ENCODE data around the gene PPP2R2C.

DNA sequence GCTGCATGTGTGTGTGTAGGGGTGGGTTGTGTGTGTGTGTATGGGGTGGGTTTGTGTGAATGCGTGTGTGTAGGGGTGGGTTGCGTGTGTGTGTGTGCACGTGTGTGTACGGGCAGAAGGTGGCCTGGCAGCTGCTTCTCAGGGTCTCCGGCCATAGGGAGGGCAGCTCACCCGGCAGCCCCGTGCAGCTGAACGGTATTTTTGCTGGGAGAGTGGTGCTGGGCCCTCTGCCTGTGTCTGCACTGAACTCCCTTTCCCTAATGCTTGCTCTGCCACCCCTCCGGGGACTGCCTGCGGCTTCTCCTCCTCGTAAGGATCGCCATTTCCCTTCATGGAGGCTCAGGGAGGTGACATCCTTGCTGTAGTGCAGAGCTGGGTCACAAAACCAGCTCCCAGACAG lies 172.5 kb downstream of the PPP2R2C start:
- TF ChIP-seq, protein P1, sequence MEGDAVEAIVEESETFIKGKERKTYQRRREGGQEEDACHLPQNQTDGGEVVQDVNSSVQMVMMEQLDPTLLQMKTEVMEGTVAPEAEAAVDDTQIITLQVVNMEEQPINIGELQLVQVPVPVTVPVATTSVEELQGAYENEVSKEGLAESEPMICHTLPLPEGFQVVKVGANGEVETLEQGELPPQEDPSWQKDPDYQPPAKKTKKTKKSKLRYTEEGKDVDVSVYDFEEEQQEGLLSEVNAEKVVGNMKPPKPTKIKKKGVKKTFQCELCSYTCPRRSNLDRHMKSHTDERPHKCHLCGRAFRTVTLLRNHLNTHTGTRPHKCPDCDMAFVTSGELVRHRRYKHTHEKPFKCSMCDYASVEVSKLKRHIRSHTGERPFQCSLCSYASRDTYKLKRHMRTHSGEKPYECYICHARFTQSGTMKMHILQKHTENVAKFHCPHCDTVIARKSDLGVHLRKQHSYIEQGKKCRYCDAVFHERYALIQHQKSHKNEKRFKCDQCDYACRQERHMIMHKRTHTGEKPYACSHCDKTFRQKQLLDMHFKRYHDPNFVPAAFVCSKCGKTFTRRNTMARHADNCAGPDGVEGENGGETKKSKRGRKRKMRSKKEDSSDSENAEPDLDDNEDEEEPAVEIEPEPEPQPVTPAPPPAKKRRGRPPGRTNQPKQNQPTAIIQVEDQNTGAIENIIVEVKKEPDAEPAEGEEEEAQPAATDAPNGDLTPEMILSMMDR (conservative IDR thresholded peaks at IDR 0.05; ENCODE audit: low read length): no peak
- no peak for TF ChIP-seq EZH2phosphoT487 (IDR thresholded peaks at IDR 0.05; ENCODE audit: borderline replicate concordance)
